Measurements from ENCODE around the gene GLDN.
"Not testable (repeated sequence)": the region's sequence is repeated elsewhere in the genome, so short reads cannot be mapped to it uniquely, and the experiment has no call there.

The GLDN gene

GRCh38 chr15:51444807-51445206 lies 103.4 kb downstream of the GLDN start:
- no peak for DNase-seq (ENCODE audit: low spot score)

GRCh38 chr15:51446029-51446744 lies 104.7 kb downstream of the GLDN start:
- DNase-seq (ENCODE audit: low spot score) = not testable (repeated sequence)

- DNase-seq (ENCODE audit: low spot score) = no peak
Measured at GRCh38 chr15:51447855-51448621, 106.6 kb downstream of the GLDN start.

GRCh38 chr15:51448622-51449399 lies 107.4 kb downstream of the GLDN start:
- no peak for DNase-seq (ENCODE audit: low spot score)

GRCh38 chr15:51450001-51450400 lies 108.5 kb downstream of the GLDN start:
- no peak for DNase-seq (ENCODE audit: low spot score)
